GM12878 (cell line): Measurements from ENCODE around the gene NHLRC4. TPM values are rescaled to one million over a fixed set of nuclear protein-coding genes. Genes with fewer than 3 reads are reported as not detected.

Experiments
- ATAC-seq: fragments of 200-7000 bp; cut with Tn5 transposase; 3 replicates; pipeline ENCODE4 v1.9.1; 2020; ENCODE audit warnings: mild to moderate bottlenecking, moderate library complexity
- BruUV-seq: library from RNA; stranded (reverse); fragments of 400-500 nt; replicated peaks from 2 replicates; lab custom pipeline; 2021; lab: Mats Ljungman, UMichigan
- CTCF ChIA-PET: fragments of 300-600 bp; sonication (Branson Sonifier 250); formaldehyde crosslinking; extraction: SDS; loops from one replicate; lab custom pipeline; 2021; ENCODE audit warnings: inconsistent platforms; lab: Yijun Ruan, JAX
- POLR2A ChIA-PET: fragments of 350-600 bp; formaldehyde crosslinking; extraction: SDS; loops from one replicate; lab custom pipeline; 2021; ENCODE audit warnings: inconsistent platforms; lab: Charles Lee
- RAD21 ChIA-PET: fragments of 300-600 bp; sonication (Branson Sonifier 250); formaldehyde crosslinking; loops from one replicate; lab custom pipeline; 2023; ENCODE audit warnings: antibody characterized with exemption; ENCODE audit not compliant: unreplicated experiment; lab: Charles Lee
- SMC1A ChIA-PET: fragments of 300-600 bp; sonication (Branson Sonifier 250); formaldehyde crosslinking; loops from one replicate; lab custom pipeline; 2023; ENCODE audit not compliant: unreplicated experiment, uncharacterized antibody; lab: Charles Lee
- DNase-seq: peaks from one replicate; pipeline ENCODE4 v3.0.0-alpha.2; 2011; ENCODE audit warnings: low read depth, low spot score
- FAIRE-seq: peaks from 3 replicates; lab custom pipeline; 2011; peaks lifted over from hg19 to GRCh38; lab: Jason Lieb, UNC
- H2AFZ ChIP-seq: 2 replicates; pipeline ENCODE4 v1.6.0; 2011; ENCODE audit warnings: low read depth, low read length, control low read depth; ENCODE audit not compliant: control insufficient read depth
- H3K27ac ChIP-seq: 2 replicates; pipeline ENCODE4 v1.5.1; 2011; ENCODE audit warnings: control low read depth; ENCODE audit not compliant: control insufficient read depth, insufficient read depth
- H3K27me3 ChIP-seq, 2 experiments: replicated peaks in 1 of 2; 2 replicates each; pipeline versions ENCODE4 v1.6.0 to v1.6.1; 2011; ENCODE audit warnings: low read length in 1 of 2; ENCODE audit not compliant: control insufficient read depth in 2 of 2, insufficient read depth in 2 of 2
- H3K36me3 ChIP-seq, 2 experiments: 2 replicates each; pipeline ENCODE4 v1.5.1; 2011; ENCODE audit warnings: low read length in 1 of 2; ENCODE audit not compliant: control insufficient read depth in 2 of 2, insufficient read depth in 2 of 2
- H3K4me1 ChIP-seq: 2 replicates; pipeline ENCODE4 v1.6.1; 2011; ENCODE audit warnings: mild to moderate bottlenecking, low read length, moderate library complexity, mixed read lengths; ENCODE audit not compliant: control insufficient read depth, insufficient read depth
- H3K4me2 ChIP-seq: 2 replicates; pipeline ENCODE4 v1.6.0; 2011; ENCODE audit warnings: control low read depth; ENCODE audit not compliant: control insufficient read depth, insufficient read depth
- H3K4me3 ChIP-seq: fragments of 200-600 bp; sonication (generic); 2 replicates; pipeline ENCODE4 v1.5.1; 2016
- H3K79me2 ChIP-seq: 2 replicates; pipeline ENCODE4 v1.6.0; 2011; ENCODE audit warnings: low read length; ENCODE audit not compliant: control insufficient read depth, insufficient read depth
- H3K9ac ChIP-seq: 2 replicates; pipeline ENCODE4 v1.8.0; 2011; ENCODE audit warnings: low read length, control low read depth, mixed read lengths; ENCODE audit not compliant: control insufficient read depth, insufficient read depth
- H3K9me3 ChIP-seq: replicated peaks from 3 replicates; pipeline ENCODE4 v1.5.1; 2011; ENCODE audit warnings: mild to moderate bottlenecking, low read length; ENCODE audit not compliant: control insufficient read depth, insufficient read depth
- H4K20me1 ChIP-seq: 2 replicates; pipeline ENCODE4 v1.6.0; 2011; ENCODE audit not compliant: control insufficient read depth, insufficient read depth
- BCL11A ChIP-seq: IDR thresholded peaks from 2 replicates; pipeline ENCODE4 v1.6.1; 2011; ENCODE audit warnings: low read depth, low read length
- BRCA1 ChIP-seq: IDR thresholded peaks from 2 replicates; pipeline ENCODE4 v1.6.1; 2011; ENCODE audit warnings: low read depth, low read length, improper control_type of control experiment
- CBX5 ChIP-seq: sonication (generic); IDR thresholded peaks from 2 replicates; pipeline ENCODE4 v1.6.1; 2016; ENCODE audit warnings: low read depth, moderate library complexity, mild to moderate bottlenecking, inconsistent platforms
- E4F1 ChIP-seq: fragments of 450-650 bp; IDR thresholded peaks from 2 replicates; pipeline ENCODE4 v1.6.1; 2018; ENCODE audit warnings: borderline replicate concordance, mild to moderate bottlenecking; ENCODE audit not compliant: partially characterized antibody
- FOXM1 ChIP-seq: IDR thresholded peaks from 2 replicates; pipeline ENCODE4 v1.6.1; 2012; ENCODE audit warnings: low read depth, mild to moderate bottlenecking, inconsistent platforms, low read length, moderate library complexity
- MLLT1 ChIP-seq: fragments of 450-650 bp; IDR thresholded peaks from 2 replicates; pipeline ENCODE4 v1.6.1; 2016; ENCODE audit warnings: mild to moderate bottlenecking
- MXI1 ChIP-seq: fragments of 150-350 bp; IDR thresholded peaks from 2 replicates; pipeline ENCODE4 v1.6.1; 2011; ENCODE audit warnings: low read depth, mild to moderate bottlenecking, inconsistent platforms, low read length, improper control_type of control experiment
- MYB ChIP-seq: fragments of 150-350 bp; IDR thresholded peaks from 2 replicates; pipeline ENCODE4 v1.6.1; 2014; ENCODE audit warnings: mild to moderate bottlenecking, low read depth, low read length, borderline replicate concordance
- RUNX3 ChIP-seq: IDR thresholded peaks from 2 replicates; pipeline ENCODE4 v1.6.1; 2012; ENCODE audit warnings: low read length, inconsistent platforms
- ZBTB40 ChIP-seq: fragments of 450-650 bp; IDR thresholded peaks from 2 replicates; pipeline ENCODE4 v1.6.1; 2016; ENCODE audit warnings: mild to moderate bottlenecking, moderate library complexity, borderline replicate concordance
- WGBS: methylation state at CpG from one replicate; pipeline ENCODE4 v1.1.6; 2016; ENCODE audit warnings: low lambda C conversion rate; ENCODE audit not compliant: insufficient replicate concordance, insufficient coverage; ENCODE audit errors: missing lambda C conversion rate; 5-methylcytosine and 5-hydroxymethylcytosine counted together
- in situ Hi-C: fragments of 300-500 bp; cut with MboI; formaldehyde crosslinking; loops from 9 replicates; pipeline ENCODE4 v1.14.3; 2018; ENCODE audit warnings: mixed read lengths
- intact Hi-C: fragments of 100-400 bp; cut with micrococcal nuclease; formaldehyde crosslinking; loops from one replicate; pipeline ENCODE4 v1.14.2; 2022; ENCODE audit not compliant: unreplicated experiment
- polyA plus RNA-seq, 11 experiments: library from polyadenylated mRNA; depleted of rRNA in 4 of 11; unstranded in 6 of 11; stranded (reverse) in 5 of 11; fragments of >200 nt; fragmentation: Nextera tagmentation in 4 of 11; fragmentation: Illumina TruSeq in 1 of 11; extraction: Ambion mirVana in 4 of 11; extraction: Trizol in 1 of 11; gene quantifications; 1 replicate in 1 of 11; 2 replicates in 10 of 11; pipeline versions ENCODE4 v1.2.1 to v1.2.3, GENCODE V29; 2011 to 2016; ENCODE audit warnings: inconsistent platforms in 2 of 11, missing spikeins in 2 of 11, low read depth in 1 of 11
- total RNA-seq, 4 experiments: library from RNA; depleted of rRNA in 3 of 4; stranded (reverse); fragments of >200 nt in 3 of 4; fragmentation: Illumina TruSeq in 1 of 4; extraction: Trizol in 1 of 4; gene quantifications; 2 replicates each; pipeline versions ENCODE4 v1.2.1 to v1.2.3, GENCODE V29; 2013 to 2021

NHLRC4 gene
- total and polyA plus RNA-seq, 10 of the 15 experiments (the other 5 are each of a cell fraction or from before 2014, with no cell fraction given), result 0.07 to 1.1 (median 0.57) TPM; not detected in 3

- no TSS peak for BruUV-seq
- no peak overlapping the region for H3K4me2 ChIP-seq
- no peak overlapping the region for H3K27ac ChIP-seq
- H4K20me1 ChIP-seq, result no peaks in the 10 kb centered on the region
- no peak overlapping the region for H3K4me3 ChIP-seq
- SMC1A ChIA-PET, result no interaction called here
- POLR2A ChIA-PET, result no interaction called here
- ATAC-seq (no peak), FAIRE-seq (no peak), DNase-seq (no peak)
- no peak overlapping the region for H2AFZ ChIP-seq
- peaks cover 4 to 9% of the 10 kb centered on the region in 2 experiments; a peak in 3 of 4 replicates for H3K27me3 ChIP-seq
- H3K36me3 ChIP-seq, result no peaks in the 10 kb centered on the region
- no peaks in the 10 kb centered on the region for H3K4me1 ChIP-seq
- H3K9me3 ChIP-seq, result no peaks in the 10 kb centered on the region
- intact Hi-C loops, result no loop called here
- 21% methylated on average over 29 of the region's 62 CpGs for WGBS
- no peak overlapping the region for H3K9ac ChIP-seq
- RAD21 ChIA-PET, result no interaction called here
- no peaks in the 10 kb centered on the region for H3K79me2 ChIP-seq
- in situ Hi-C loops, result no loop called here
- CTCF ChIA-PET, result no interaction called here
- no peak for TF ChIP-seq BCL11A
- no peak for TF ChIP-seq E4F1
- no peak for TF ChIP-seq MXI1
- no peak for TF ChIP-seq FOXM1
- TF ChIP-seq BRCA1, result no peak
- TF ChIP-seq RUNX3, result no peak
- no peak for TF ChIP-seq ZBTB40
- no peak for TF ChIP-seq CBX5
- no peak for TF ChIP-seq MLLT1
- TF ChIP-seq MYB, result no peak
These were observed 7.2 kb upstream of the NHLRC4 start for GRCh38 chr16:559411-560203.
